ENCODE measurements around the gene TMEM89. TPM values are rescaled to one million over a fixed set of nuclear protein-coding genes. Genes with fewer than 3 reads are reported as not detected.

The TMEM89 gene
- total and polyA plus RNA-seq, 2 of the 13 experiments (the other 11 are each of a cell fraction or from before 2014, with no cell fraction given), result 0.31 to 0.59 TPM

GRCh38 chr3:48596157-48596556, 25.4 kb downstream of the TMEM89 start (continued):
- TF ChIP-seq ZNF318 (CRISPR knock-in tag; IDR thresholded peaks at IDR 0.05) (no peak), SNAPC4 (CRISPR knock-in tag; IDR thresholded peaks at IDR 0.05) (no peak), HMGXB4 (CRISPR knock-in tag; IDR thresholded peaks at IDR 0.05; ENCODE audit: borderline replicate concordance in 1 of 2, low read depth in 1 of 2) (0 out of 4 replicates have a peak, but pooled peaks of 1 of the 2 experiments have one; percentile 26), SKI (IDR thresholded peaks at IDR 0.05; ENCODE audit: partially characterized antibody) (no peak), POLR2A (IDR thresholded peaks at IDR 0.05; ENCODE audit: insufficient read depth in 1 of 2, low read depth in 2 of 2, low read length in 2 of 2) (0 out of 4 replicates have a peak, but pooled peaks of 1 of the 2 experiments have one; percentile 5)
